B cell (primary cell): Measurements from ENCODE around the gene SIRT3.

Experiments used
- CTCF ChIP-seq: fragments of 200-600 bp; IDR thresholded peaks from one replicate; pipeline ENCODE4 v1.8.0; 2022; ENCODE audit warnings: antibody characterized with exemption, mild to moderate bottlenecking
- EZH2 ChIP-seq: IDR thresholded peaks from 2 replicates; pipeline ENCODE4 v1.6.1; 2012; ENCODE audit warnings: borderline replicate concordance, low read depth, mild to moderate bottlenecking, moderate library complexity, low read length; ENCODE audit not compliant: insufficient read depth, poor library complexity, severe bottlenecking

GRCh38 chr11:223026-223789 is 12.9 kb downstream of the SIRT3 start:
- TF ChIP-seq CTCF, result no peak
- no peak for TF ChIP-seq EZH2
